Measurements from ENCODE around the gene IRF2. TPM values are rescaled to one million over a fixed set of nuclear protein-coding genes. Genes with fewer than 3 reads are reported as not detected.

Gene IRF2
- total RNA-seq, 1 donor from 2014 or later: 21.8 TPM

DNA sequence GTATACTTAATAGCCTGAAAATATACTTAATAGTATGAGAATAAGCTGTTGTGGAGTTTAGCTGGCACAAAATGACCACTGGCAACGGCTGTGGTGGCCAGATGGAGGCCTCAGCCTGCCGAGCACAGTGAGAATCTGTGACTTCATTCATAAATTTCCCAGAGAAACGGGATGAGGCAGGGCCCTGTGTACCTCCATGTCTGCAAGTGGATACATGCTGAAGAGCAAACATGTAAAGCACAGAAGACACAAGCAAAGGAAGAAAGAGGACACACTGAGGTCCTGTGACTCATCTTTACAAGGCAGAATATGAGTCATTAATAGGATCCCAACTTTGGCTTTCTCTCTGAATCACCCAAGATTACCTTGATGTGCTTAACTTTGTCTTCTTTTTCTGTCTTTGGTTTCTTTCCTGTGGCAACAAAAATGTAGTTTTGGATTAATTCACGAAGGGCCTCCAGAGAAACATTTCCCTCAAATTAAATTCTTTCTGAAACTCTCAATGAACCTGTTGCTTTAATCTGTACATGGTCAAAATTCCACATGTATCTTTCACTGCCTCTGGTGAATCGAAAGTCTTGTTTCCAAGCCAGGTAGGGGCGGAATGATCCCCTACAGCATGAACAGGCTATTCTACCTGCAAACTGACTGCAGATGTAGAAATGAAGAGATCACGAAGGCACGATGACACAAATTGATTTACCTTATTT is 56.4 kb downstream of the IRF2 start:
- Mint-ChIP-seq H3K9me3 (ENCODE audit: unreplicated experiment) (peaks cover 4% of the 10 kb centered on the region), H3K27ac (ENCODE audit: unreplicated experiment) (peak overlapping the region; percentile 87), H3K36me3 (ENCODE audit: unreplicated experiment) (peaks cover 44% of the 10 kb centered on the region), H3K4me3 (ENCODE audit: unreplicated experiment) (no peak overlapping the region), H3K4me1 (ENCODE audit: unreplicated experiment) (peaks cover 15% of the 10 kb centered on the region), H3K27me3 (ENCODE audit: unreplicated experiment) (no peaks in the 10 kb centered on the region)
- TF ChIP-seq, protein P1, sequence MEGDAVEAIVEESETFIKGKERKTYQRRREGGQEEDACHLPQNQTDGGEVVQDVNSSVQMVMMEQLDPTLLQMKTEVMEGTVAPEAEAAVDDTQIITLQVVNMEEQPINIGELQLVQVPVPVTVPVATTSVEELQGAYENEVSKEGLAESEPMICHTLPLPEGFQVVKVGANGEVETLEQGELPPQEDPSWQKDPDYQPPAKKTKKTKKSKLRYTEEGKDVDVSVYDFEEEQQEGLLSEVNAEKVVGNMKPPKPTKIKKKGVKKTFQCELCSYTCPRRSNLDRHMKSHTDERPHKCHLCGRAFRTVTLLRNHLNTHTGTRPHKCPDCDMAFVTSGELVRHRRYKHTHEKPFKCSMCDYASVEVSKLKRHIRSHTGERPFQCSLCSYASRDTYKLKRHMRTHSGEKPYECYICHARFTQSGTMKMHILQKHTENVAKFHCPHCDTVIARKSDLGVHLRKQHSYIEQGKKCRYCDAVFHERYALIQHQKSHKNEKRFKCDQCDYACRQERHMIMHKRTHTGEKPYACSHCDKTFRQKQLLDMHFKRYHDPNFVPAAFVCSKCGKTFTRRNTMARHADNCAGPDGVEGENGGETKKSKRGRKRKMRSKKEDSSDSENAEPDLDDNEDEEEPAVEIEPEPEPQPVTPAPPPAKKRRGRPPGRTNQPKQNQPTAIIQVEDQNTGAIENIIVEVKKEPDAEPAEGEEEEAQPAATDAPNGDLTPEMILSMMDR (IDR thresholded peaks at IDR 0.05): no peak
- DNase-seq (ENCODE audit: extremely low spot score, unreplicated experiment): no peak

DNA sequence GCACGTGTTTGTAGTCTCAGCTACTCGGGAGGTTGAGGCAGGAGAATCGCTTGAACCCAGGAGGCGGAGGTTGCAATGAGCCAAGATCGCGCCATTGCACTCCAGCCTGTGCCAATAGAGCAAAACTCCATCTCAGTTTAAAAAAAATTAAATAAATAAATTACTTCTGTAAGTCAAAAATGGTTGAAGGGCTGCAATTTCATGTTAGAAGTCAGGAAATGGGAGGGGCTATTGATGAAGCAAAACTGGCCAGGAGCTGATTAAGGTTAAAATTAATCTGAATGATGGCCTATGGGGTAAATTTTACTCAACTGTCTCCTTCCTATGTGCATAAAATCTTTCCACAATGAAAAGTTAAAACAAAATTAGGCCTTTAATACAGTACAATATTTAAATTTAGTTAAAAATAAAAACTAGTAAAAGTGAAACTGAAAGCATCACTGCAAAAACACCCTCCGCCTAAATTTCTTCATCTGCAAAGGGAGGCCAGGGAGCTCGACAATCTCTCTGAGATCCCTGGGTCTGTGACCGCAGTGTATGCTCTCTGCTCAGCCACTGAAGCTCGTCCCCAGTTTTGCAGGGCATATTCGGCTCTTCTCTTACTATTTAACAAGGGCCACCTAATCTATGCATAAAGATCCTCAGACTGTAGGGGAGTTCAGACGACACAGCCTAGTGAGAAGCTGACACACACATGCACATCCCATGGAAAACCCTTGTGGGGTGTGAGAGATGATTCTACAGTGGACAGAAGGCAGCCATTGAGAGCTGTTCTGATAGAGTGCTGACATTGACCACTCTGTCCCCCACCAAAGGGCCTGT is 57.2 kb downstream of the IRF2 start:
- peaks cover 15% of the 10 kb centered on the region for H3K4me1 Mint-ChIP-seq (ENCODE audit: unreplicated experiment)
- peak overlapping the region; percentile 18 for H3K4me3 Mint-ChIP-seq (ENCODE audit: unreplicated experiment)
- TF ChIP-seq, protein P1 (IDR thresholded peaks at IDR 0.05): no peak
- H3K27me3 Mint-ChIP-seq (ENCODE audit: unreplicated experiment): no peaks in the 10 kb centered on the region
- peaks cover 40% of the 10 kb centered on the region for H3K36me3 Mint-ChIP-seq (ENCODE audit: unreplicated experiment)
- H3K9me3 Mint-ChIP-seq (ENCODE audit: unreplicated experiment): no peaks in the 10 kb centered on the region
- no peak for DNase-seq (ENCODE audit: extremely low spot score, unreplicated experiment)
- H3K27ac Mint-ChIP-seq (ENCODE audit: unreplicated experiment): peak overlapping the region; percentile 87

DNA sequence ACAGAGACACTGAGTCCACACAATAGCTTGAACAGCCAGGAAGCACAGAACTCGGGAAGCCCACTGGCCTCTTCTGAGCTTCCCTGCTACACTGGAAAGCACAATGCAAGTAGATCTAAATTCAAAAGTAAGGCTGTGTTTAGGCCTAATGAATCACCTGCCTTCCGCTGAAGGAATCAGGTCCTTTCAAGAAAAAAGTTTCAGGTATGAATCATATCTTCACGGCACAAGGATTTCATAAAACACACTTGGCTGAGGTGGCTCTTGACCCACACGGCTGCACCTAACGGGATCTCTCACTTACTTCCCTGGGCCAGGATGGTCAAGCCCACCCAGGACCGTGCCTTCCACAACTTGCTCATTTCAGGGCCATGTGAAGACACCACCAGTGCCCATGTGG is 59.3 kb downstream of the IRF2 start:
- DNase-seq (ENCODE audit: extremely low spot score, unreplicated experiment): no peak
- Mint-ChIP-seq H3K27me3 (ENCODE audit: unreplicated experiment) (no peaks in the 10 kb centered on the region), H3K4me1 (ENCODE audit: unreplicated experiment) (peaks cover 18% of the 10 kb centered on the region), H3K27ac (ENCODE audit: unreplicated experiment) (no peak overlapping the region), H3K4me3 (ENCODE audit: unreplicated experiment) (no peak overlapping the region), H3K36me3 (ENCODE audit: unreplicated experiment) (peaks cover 41% of the 10 kb centered on the region), H3K9me3 (ENCODE audit: unreplicated experiment) (no peaks in the 10 kb centered on the region)
- TF ChIP-seq, protein P1 (IDR thresholded peaks at IDR 0.05): no peak

DNA sequence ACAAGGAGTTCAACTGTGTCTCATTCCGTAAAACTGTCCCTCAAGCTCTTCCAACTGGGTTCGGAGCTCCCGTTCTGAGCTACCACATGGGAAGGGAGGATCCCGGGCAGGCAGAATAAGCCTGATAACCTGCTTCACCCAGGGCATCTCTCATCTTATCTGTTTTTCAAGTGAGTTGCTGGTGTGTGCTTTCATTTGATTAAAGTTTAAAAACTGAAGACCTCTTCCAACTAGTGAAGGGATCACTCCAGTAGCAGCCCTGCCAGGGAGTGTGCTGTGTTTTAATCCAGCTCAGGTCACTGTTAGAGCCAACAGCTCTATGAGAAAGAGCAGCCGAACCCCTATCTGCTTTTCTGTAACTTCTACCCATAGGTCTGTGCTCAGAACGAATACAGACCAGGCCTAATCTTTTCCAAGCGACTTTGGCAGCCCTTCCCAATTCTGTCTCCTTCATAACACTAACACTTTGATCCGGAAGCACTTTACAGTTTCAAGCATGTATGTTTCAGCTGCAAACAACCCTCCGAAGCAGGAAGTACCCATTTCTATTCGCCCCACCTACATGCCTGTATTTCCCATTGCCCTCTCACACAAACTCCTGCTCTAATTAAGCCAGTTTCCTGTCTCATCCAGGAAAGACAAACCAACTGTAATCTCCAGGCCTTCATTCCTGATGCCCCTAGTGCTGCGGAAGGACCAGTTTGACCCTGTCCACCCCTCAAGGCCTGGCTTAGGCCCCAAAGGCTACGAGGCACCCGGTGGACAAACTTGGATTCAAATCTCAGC is 60.9 kb downstream of the IRF2 start:
- H3K27ac Mint-ChIP-seq (ENCODE audit: unreplicated experiment): no peak overlapping the region

More for the DNA sequence above, 60.9 kb downstream of the IRF2 start:
- H3K4me3 Mint-ChIP-seq (ENCODE audit: unreplicated experiment): no peak overlapping the region
- TF ChIP-seq, protein P1 (IDR thresholded peaks at IDR 0.05): no peak
- H3K4me1 Mint-ChIP-seq (ENCODE audit: unreplicated experiment): peaks cover 32% of the 10 kb centered on the region
- DNase-seq (ENCODE audit: extremely low spot score, unreplicated experiment): no peak
- H3K9me3 Mint-ChIP-seq (ENCODE audit: unreplicated experiment): no peaks in the 10 kb centered on the region
- no peaks in the 10 kb centered on the region for H3K27me3 Mint-ChIP-seq (ENCODE audit: unreplicated experiment)
- H3K36me3 Mint-ChIP-seq (ENCODE audit: unreplicated experiment): peaks cover 43% of the 10 kb centered on the region

Measured in osteocyte (in vitro differentiated cells).